Measurements from ENCODE around the gene OR10H5. TPM values are rescaled to one million over a fixed set of nuclear protein-coding genes. Genes with fewer than 3 reads are reported as not detected.
"Not testable (repeated sequence)": the region's sequence is repeated elsewhere in the genome, so short reads cannot be mapped to it uniquely, and the experiment has no call there.

Gene OR10H5
- total and polyA plus RNA-seq, 4 experiments from 2014 or later, result not detected

- H3K4me3 ChIP-seq (ENCODE audit: low read length in 2 of 2); H3K36me3 Mint-ChIP-seq; H3K27me3 ChIP-seq (ENCODE audit: insufficient read depth, low read length); H3K4me1 Mint-ChIP-seq; DNase-seq; H3K27ac Mint-ChIP-seq; intact Hi-C loops (cut with micrococcal nuclease); POLR2A ChIA-PET (ENCODE audit: partially characterized antibody); CTCF ChIA-PET (ENCODE audit: partially characterized antibody); H3K9me3 Mint-ChIP-seq; H3K27ac ChIP-seq (ENCODE audit: low read depth, low read length); H3K36me3 ChIP-seq (ENCODE audit: insufficient read depth, low read length); H3K4me1 ChIP-seq (ENCODE audit: insufficient read depth, low read length); H3K9me3 ChIP-seq (ENCODE audit: control insufficient read depth in 1 of 2, low read length in 2 of 2): not testable (repeated sequence)
- peak overlapping the region in 1 of 8 donors; percentile 35 for H3K4me3 Mint-ChIP-seq
- H3K27me3 Mint-ChIP-seq, result peaks cover 20 to 29% of the 10 kb centered on the region in 2 donors
These were observed 13.3 kb upstream of the OR10H5 start for GRCh38 chr19:15774159-15774558.

- H3K9me3 ChIP-seq (ENCODE audit: control insufficient read depth in 1 of 2, low read length in 2 of 2), result no peaks in the 10 kb centered on the region
- Mint-ChIP-seq H3K27ac (no peak overlapping the region), H3K4me1 (peaks cover 0 to under 1% (median 0%) of the 10 kb centered on the region in 4 donors), H3K4me3 (no peak overlapping the region), H3K36me3 (no peaks in the 10 kb centered on the region), H3K27me3 (peaks cover 20 to 29% of the 10 kb centered on the region in 2 donors), H3K9me3 (peaks cover 0 to 9% (median 0%) of the 10 kb centered on the region in 8 donors)
- no peaks in the 10 kb centered on the region for H3K27me3 ChIP-seq (ENCODE audit: insufficient read depth, low read length)
- H3K4me1 ChIP-seq (ENCODE audit: insufficient read depth, low read length), result no peaks in the 10 kb centered on the region
- no peak overlapping the region for H3K27ac ChIP-seq (ENCODE audit: low read depth, low read length)
- H3K4me3 ChIP-seq (ENCODE audit: low read length in 2 of 2), result no peak overlapping the region
- ChIA-PET CTCF (ENCODE audit: partially characterized antibody) (no interaction called here), POLR2A (ENCODE audit: partially characterized antibody) (no interaction called here)
- intact Hi-C loops (cut with micrococcal nuclease), result no loop called here
- DNase-seq, result no peak
- H3K36me3 ChIP-seq (ENCODE audit: insufficient read depth, low read length), result no peaks in the 10 kb centered on the region
These were observed 12.2 kb upstream of the OR10H5 start for GRCh38 chr19:15775249-15775648.

- no peaks in the 10 kb centered on the region for H3K9me3 ChIP-seq (ENCODE audit: control insufficient read depth in 1 of 2, low read length in 2 of 2)
- H3K4me1 ChIP-seq (ENCODE audit: insufficient read depth, low read length), result no peaks in the 10 kb centered on the region
- Mint-ChIP-seq H3K36me3 (no peaks in the 10 kb centered on the region), H3K4me1 (peaks cover 0 to 7% (median 6%) of the 10 kb centered on the region in 4 donors), H3K9me3 (peaks cover 0 to 9% (median 0%) of the 10 kb centered on the region in 8 donors), H3K27ac (no peak overlapping the region), H3K4me3 (no peak overlapping the region), H3K27me3 (peaks cover 20 to 23% of the 10 kb centered on the region in 2 donors)
- no peaks in the 10 kb centered on the region for H3K36me3 ChIP-seq (ENCODE audit: insufficient read depth, low read length)
- CTCF ChIA-PET (ENCODE audit: partially characterized antibody), result no interaction called here
- intact Hi-C loops (cut with micrococcal nuclease), result no loop called here
- H3K27ac ChIP-seq (ENCODE audit: low read depth, low read length), result no peak overlapping the region
- POLR2A ChIA-PET (ENCODE audit: partially characterized antibody), result no interaction called here
- no peaks in the 10 kb centered on the region for H3K27me3 ChIP-seq (ENCODE audit: insufficient read depth, low read length)
- no peak overlapping the region for H3K4me3 ChIP-seq (ENCODE audit: low read length in 2 of 2)
- no peak for DNase-seq
These were observed 11.2 kb upstream of the OR10H5 start for GRCh38 chr19:15776264-15776663.

GRCh38 chr19:15776991-15777970, 10.2 kb upstream of the OR10H5 start:
- Mint-ChIP-seq H3K27me3 (peaks cover 14 to 16% of the 10 kb centered on the region in 2 donors), H3K27ac (peak overlapping the region in 1 of 7 donors; percentile 74), H3K4me1 (peaks cover 0 to 10% (median 6%) of the 10 kb centered on the region in 4 donors), H3K36me3 (no peaks in the 10 kb centered on the region), H3K4me3 (no peak overlapping the region), H3K9me3 (peaks cover 0 to 9% (median 0%) of the 10 kb centered on the region in 8 donors)
- intact Hi-C loops (cut with micrococcal nuclease), result no loop called here
- Histone ChIP-seq H3K36me3 (ENCODE audit: insufficient read depth, low read length) (no peaks in the 10 kb centered on the region), H3K27ac (ENCODE audit: low read depth, low read length) (no peak overlapping the region), H3K9me3 (ENCODE audit: control insufficient read depth in 1 of 2, low read length in 2 of 2) (no peaks in the 10 kb centered on the region), H3K27me3 (ENCODE audit: insufficient read depth, low read length) (no peaks in the 10 kb centered on the region), H3K4me1 (ENCODE audit: insufficient read depth, low read length) (no peaks in the 10 kb centered on the region), H3K4me3 (ENCODE audit: low read length in 2 of 2) (no peak overlapping the region)
- POLR2A ChIA-PET (ENCODE audit: partially characterized antibody), result no interaction called here
- CTCF ChIA-PET (ENCODE audit: partially characterized antibody), result no interaction called here
- DNase-seq, result no peak

- POLR2A ChIA-PET (ENCODE audit: partially characterized antibody), result no interaction called here
These were observed 7.5 kb upstream of the OR10H5 start for GRCh38 chr19:15779756-15780476.

GRCh38 chr19:15780610-15781418, 6.6 kb upstream of the OR10H5 start:
- Histone ChIP-seq H3K9me3 (ENCODE audit: control insufficient read depth in 1 of 2, low read length in 2 of 2) (no peaks in the 10 kb centered on the region), H3K27me3 (ENCODE audit: insufficient read depth, low read length) (no peaks in the 10 kb centered on the region), H3K27ac (ENCODE audit: low read depth, low read length) (no peak overlapping the region), H3K4me3 (ENCODE audit: low read length in 2 of 2) (no peak overlapping the region), H3K4me1 (ENCODE audit: insufficient read depth, low read length) (no peaks in the 10 kb centered on the region), H3K36me3 (ENCODE audit: insufficient read depth, low read length) (no peaks in the 10 kb centered on the region)
- DNase-seq, result peak in 1 of 5 donors; percentile 1
- H3K27me3 Mint-ChIP-seq, result peaks cover 3 to 6% of the 10 kb centered on the region in 2 donors
- intact Hi-C loops (cut with micrococcal nuclease), result no loop called here
- H3K4me3 Mint-ChIP-seq, result no peak overlapping the region
- peaks cover 0 to 10% (median 6%) of the 10 kb centered on the region in 4 donors for H3K4me1 Mint-ChIP-seq
- peak overlapping the region in 6 of 7 donors; percentile 40 to 66 (median 56) for H3K27ac Mint-ChIP-seq
- H3K9me3 Mint-ChIP-seq, result peaks cover 0 to 2% (median 0%) of the 10 kb centered on the region in 8 donors
- POLR2A ChIA-PET (ENCODE audit: partially characterized antibody), result no interaction called here
- H3K36me3 Mint-ChIP-seq, result no peaks in the 10 kb centered on the region
- CTCF ChIA-PET (ENCODE audit: partially characterized antibody), result no interaction called here

More at GRCh38 chr19:15779756-15780476, 7.5 kb upstream of the OR10H5 start:
- Mint-ChIP-seq H3K27ac (no peak overlapping the region), H3K4me1 (peaks cover 0 to 10% (median 6%) of the 10 kb centered on the region in 4 donors), H3K36me3 (no peaks in the 10 kb centered on the region), H3K27me3 (peaks cover 6 to 10% of the 10 kb centered on the region in 2 donors), H3K9me3 (peaks cover 0 to 2% (median 0%) of the 10 kb centered on the region in 8 donors), H3K4me3 (no peak overlapping the region)
- intact Hi-C loops (cut with micrococcal nuclease), result no loop called here
- CTCF ChIA-PET (ENCODE audit: partially characterized antibody), result no interaction called here
- Histone ChIP-seq H3K4me3 (ENCODE audit: low read length in 2 of 2) (no peak overlapping the region), H3K27ac (ENCODE audit: low read depth, low read length) (no peak overlapping the region), H3K4me1 (ENCODE audit: insufficient read depth, low read length) (no peaks in the 10 kb centered on the region), H3K36me3 (ENCODE audit: insufficient read depth, low read length) (no peaks in the 10 kb centered on the region), H3K27me3 (ENCODE audit: insufficient read depth, low read length) (no peaks in the 10 kb centered on the region), H3K9me3 (ENCODE audit: control insufficient read depth in 1 of 2, low read length in 2 of 2) (no peaks in the 10 kb centered on the region)
- no peak for DNase-seq
